Osteoblast (primary cell): ENCODE measurements around the gene ANKRD18A. TPM values are rescaled to one million over a fixed set of nuclear protein-coding genes. Genes with fewer than 3 reads are reported as not detected.
A peak's percentile ranks its signal among the peaks of the same experiment; 100 is the strongest.

Experiments
- DNase-seq: peaks from one replicate; pipeline ENCODE4 v3.0.0; 2011; ENCODE audit warnings: low spot score, mixed read lengths; ENCODE audit not compliant: insufficient read length; ENCODE audit errors: missing footprints
- H2AFZ ChIP-seq: 2 replicates; pipeline ENCODE4 v1.6.0; 2011; ENCODE audit warnings: mild to moderate bottlenecking, low read length
- H3K27ac ChIP-seq: 2 replicates; pipeline ENCODE4 v1.5.1; 2011; ENCODE audit warnings: mild to moderate bottlenecking, low read depth, low read length, moderate library complexity
- H3K27me3 ChIP-seq: 2 replicates; pipeline ENCODE4 v1.6.0; 2012; ENCODE audit warnings: mild to moderate bottlenecking, control low read depth, inconsistent platforms, low read length, moderate library complexity; ENCODE audit not compliant: insufficient read depth
- H3K36me3 ChIP-seq: 2 replicates; pipeline ENCODE4 v1.5.1; 2011; ENCODE audit warnings: mild to moderate bottlenecking, low read length, control low read depth, moderate library complexity; ENCODE audit not compliant: insufficient read depth
- H3K4me1 ChIP-seq: 2 replicates; pipeline ENCODE4 v1.5.1; 2011; ENCODE audit warnings: mild to moderate bottlenecking, low read length, control low read depth, moderate library complexity; ENCODE audit not compliant: insufficient read depth
- H3K4me2 ChIP-seq: 2 replicates; pipeline ENCODE4 v1.6.0; 2011; ENCODE audit warnings: mild to moderate bottlenecking, low read length; ENCODE audit not compliant: insufficient read depth
- H3K4me3 ChIP-seq: fragments of 200-600 bp; sonication (generic); 3 replicates; pipeline ENCODE4 v1.5.1; 2012; ENCODE audit warnings: mild to moderate bottlenecking, low read length, inconsistent platforms; ENCODE audit not compliant: insufficient read depth
- H3K79me2 ChIP-seq: 2 replicates; pipeline ENCODE4 v1.6.0; 2012; ENCODE audit warnings: mild to moderate bottlenecking, low read length, control low read depth, inconsistent platforms; ENCODE audit not compliant: insufficient read depth
- H3K9me3 ChIP-seq: 2 replicates; pipeline ENCODE4 v1.5.1; 2011; ENCODE audit warnings: low read depth, low read length, control low read depth
- H4K20me1 ChIP-seq: 2 replicates; pipeline ENCODE4 v1.6.0; 2012; ENCODE audit warnings: mild to moderate bottlenecking, low read length, control low read depth; ENCODE audit not compliant: insufficient read depth
- CTCF ChIP-seq: IDR thresholded peaks from 2 replicates; pipeline ENCODE4 v1.5.1; 2011; ENCODE audit warnings: mild to moderate bottlenecking, low read depth, low read length, moderate library complexity; ENCODE audit errors: extremely low read depth
- total RNA-seq: library from RNA; depleted of rRNA; stranded (reverse); fragments of >200 nt; gene quantifications from 2 replicates; pipeline ENCODE4 v1.2.3, GENCODE V29; 2012

ANKRD18A gene
- total RNA-seq, 1 donor, result not detected

GRCh38 chr9:38643815-38644173 lies 23.4 kb upstream of the ANKRD18A start:
- Histone ChIP-seq H3K27ac (no peak overlapping the region), H3K4me2 (no peak overlapping the region), H3K27me3 (no peaks in the 10 kb centered on the region), H2AFZ (no peak overlapping the region), H3K36me3 (no peaks in the 10 kb centered on the region), H4K20me1 (no peaks in the 10 kb centered on the region), H3K4me3 (no peak overlapping the region), H3K4me1 (no peaks in the 10 kb centered on the region), H3K79me2 (no peaks in the 10 kb centered on the region), H3K9me3 (no peaks in the 10 kb centered on the region)
- TF ChIP-seq CTCF, result no peak
- DNase-seq, result no peak

- Histone ChIP-seq H3K9me3 (no peaks in the 10 kb centered on the region), H3K27me3 (no peaks in the 10 kb centered on the region), H2AFZ (no peak overlapping the region), H4K20me1 (no peaks in the 10 kb centered on the region), H3K79me2 (no peaks in the 10 kb centered on the region), H3K4me1 (no peaks in the 10 kb centered on the region), H3K27ac (no peak overlapping the region), H3K36me3 (no peaks in the 10 kb centered on the region), H3K4me2 (no peak overlapping the region), H3K4me3 (no peak overlapping the region)
- no peak for DNase-seq
- TF ChIP-seq CTCF, result no peak
Measured at GRCh38 chr9:38642951-38643814, 22.8 kb upstream of the ANKRD18A start.

GRCh38 chr9:38641985-38642864 lies 21.8 kb upstream of the ANKRD18A start:
- Histone ChIP-seq H2AFZ (no peak overlapping the region), H3K36me3 (no peaks in the 10 kb centered on the region), H3K4me3 (no peak overlapping the region), H3K27ac (no peak overlapping the region), H3K27me3 (no peaks in the 10 kb centered on the region), H3K4me1 (no peaks in the 10 kb centered on the region), H3K9me3 (no peaks in the 10 kb centered on the region), H3K4me2 (no peak overlapping the region), H3K79me2 (no peaks in the 10 kb centered on the region), H4K20me1 (no peaks in the 10 kb centered on the region)
- TF ChIP-seq CTCF, result peak; percentile 45
- peak; percentile 69 for DNase-seq

- Histone ChIP-seq H3K4me3 (no peak overlapping the region), H3K9me3 (no peaks in the 10 kb centered on the region), H3K79me2 (no peaks in the 10 kb centered on the region), H3K4me2 (no peak overlapping the region), H3K36me3 (no peaks in the 10 kb centered on the region), H3K4me1 (no peaks in the 10 kb centered on the region), H3K27ac (no peak overlapping the region), H3K27me3 (no peaks in the 10 kb centered on the region), H4K20me1 (no peaks in the 10 kb centered on the region), H2AFZ (no peak overlapping the region)
- DNase-seq, result no peak
- no peak for TF ChIP-seq CTCF
Measured at GRCh38 chr9:38641142-38641541, 20.7 kb upstream of the ANKRD18A start.
